Measurements from ENCODE around the gene NMNAT3.

GRCh38 chr3:139522421-139522820, 155.4 kb downstream of the NMNAT3 start:
- TF ChIP-seq EZH2 (IDR thresholded peaks at IDR 0.05; ENCODE audit: insufficient read depth, poor library complexity, severe bottlenecking) (no peak), EZH2phosphoT487 (IDR thresholded peaks at IDR 0.05; ENCODE audit: insufficient read depth, low read depth) (no peak)
